ENCODE measurements around the gene EEF1A2. TPM values are rescaled to one million over a fixed set of nuclear protein-coding genes. Genes with fewer than 3 reads are reported as not detected.
"Not testable (repeated sequence)": the region's sequence is repeated elsewhere in the genome, so short reads cannot be mapped to it uniquely, and the experiment has no call there.

EEF1A2 gene
- total RNA-seq, 1 donor from 2014 or later, result 1.6 TPM

DNA sequence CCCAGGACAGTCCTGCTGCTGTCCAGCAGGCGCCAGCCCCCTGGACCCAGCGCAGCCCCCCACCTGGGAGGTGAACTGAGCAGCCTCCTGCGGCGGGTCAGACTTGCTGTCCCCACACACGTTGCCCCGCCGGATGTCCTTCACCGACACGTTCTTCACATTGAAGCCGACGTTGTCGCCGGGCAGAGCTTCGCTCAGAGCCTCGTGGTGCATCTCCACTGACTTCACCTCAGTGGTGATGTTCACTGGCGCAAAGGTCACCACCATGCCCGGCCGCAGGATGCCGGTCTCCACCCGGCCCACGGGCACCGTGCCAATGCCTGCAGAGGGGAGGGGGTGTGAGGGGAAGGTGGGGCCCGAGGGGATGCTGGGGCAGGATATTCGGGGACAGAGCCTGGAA is 8.5 kb downstream of the EEF1A2 start:
- intact Hi-C loops (cut with micrococcal nuclease), result no loop called here

- intact Hi-C loops (cut with micrococcal nuclease), result no loop called here
These were observed 10.3 kb downstream of the EEF1A2 start for GRCh38 chr20:63488315-63489251.

GRCh38 chr20:63487781-63488241 is 11.1 kb downstream of the EEF1A2 start:
- intact Hi-C loops (cut with micrococcal nuclease), result no loop called here

GRCh38 chr20:63487116-63487764 is 11.6 kb downstream of the EEF1A2 start:
- intact Hi-C loops (cut with micrococcal nuclease), result no loop called here

GRCh38 chr20:63486300-63486855 is 12.5 kb downstream of the EEF1A2 start:
- intact Hi-C loops (cut with micrococcal nuclease), result no loop called here

DNA sequence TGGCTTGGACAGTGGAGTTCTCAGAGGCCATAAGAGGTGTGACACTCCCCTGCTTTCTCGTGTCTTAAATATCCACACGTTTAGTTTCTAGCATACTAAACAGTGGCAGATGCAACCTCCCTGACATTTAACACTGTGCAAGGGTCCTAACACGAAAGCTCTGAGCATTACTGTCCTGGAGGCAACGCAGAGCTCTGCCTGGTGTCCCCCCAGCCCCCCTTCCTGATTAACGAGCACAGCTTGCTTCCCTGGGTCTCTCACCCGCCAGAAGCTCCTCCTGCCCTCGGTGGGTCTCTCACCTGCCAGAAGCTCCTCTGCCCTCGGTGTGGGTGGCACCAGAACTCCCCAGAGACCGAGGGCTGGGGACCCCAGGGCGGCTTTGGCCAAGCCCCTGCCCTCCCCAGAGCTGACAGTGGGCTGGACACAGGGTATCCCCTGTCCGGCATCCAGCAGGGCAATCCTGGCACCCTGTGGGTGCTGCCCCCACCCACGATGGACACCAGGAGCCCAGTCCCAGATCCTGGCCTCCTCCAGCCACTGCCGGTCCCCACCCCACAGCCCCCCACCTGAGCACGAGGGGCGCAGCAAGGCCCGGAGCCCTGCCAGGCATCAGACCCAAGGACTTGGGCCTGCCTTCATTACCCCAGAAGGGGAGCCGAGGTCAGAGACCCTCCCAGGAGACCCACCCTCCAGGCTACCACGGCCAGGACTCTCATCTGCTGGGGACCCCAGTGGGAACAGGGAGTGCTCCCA is 14.1 kb downstream of the EEF1A2 start:
- intact Hi-C loops (cut with micrococcal nuclease), result no loop called here

GRCh38 chr20:63484236-63484635 is 14.6 kb downstream of the EEF1A2 start:
- intact Hi-C loops (cut with micrococcal nuclease), result no loop called here

GRCh38 chr20:63483834-63484233 is 15.0 kb downstream of the EEF1A2 start:
- intact Hi-C loops (cut with micrococcal nuclease), result no loop called here

- intact Hi-C loops (cut with micrococcal nuclease), result no loop called here
These were observed 16.8 kb downstream of the EEF1A2 start for GRCh38 chr20:63482021-63482587.

DNA sequence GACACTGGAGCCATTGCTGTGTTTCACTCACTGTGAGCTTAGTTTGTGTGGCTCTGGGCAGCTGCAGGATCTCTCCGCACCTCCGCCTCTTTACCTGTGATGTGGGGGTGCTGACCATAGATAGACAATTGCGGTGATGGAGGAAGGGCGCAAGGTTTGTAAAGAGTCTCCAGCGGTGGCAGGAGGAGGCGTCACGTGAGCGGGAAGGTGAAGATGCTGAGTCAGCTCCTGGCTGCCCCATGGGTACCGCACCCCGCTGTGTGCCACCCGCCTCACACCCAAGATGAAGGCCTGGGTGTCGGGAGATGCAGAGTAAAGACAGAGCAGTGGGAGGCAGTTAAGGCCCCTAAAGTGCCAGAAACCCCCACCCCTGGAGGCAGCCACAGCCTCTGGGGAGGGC is 17.4 kb downstream of the EEF1A2 start:
- intact Hi-C loops (cut with micrococcal nuclease), result no loop called here

DNA sequence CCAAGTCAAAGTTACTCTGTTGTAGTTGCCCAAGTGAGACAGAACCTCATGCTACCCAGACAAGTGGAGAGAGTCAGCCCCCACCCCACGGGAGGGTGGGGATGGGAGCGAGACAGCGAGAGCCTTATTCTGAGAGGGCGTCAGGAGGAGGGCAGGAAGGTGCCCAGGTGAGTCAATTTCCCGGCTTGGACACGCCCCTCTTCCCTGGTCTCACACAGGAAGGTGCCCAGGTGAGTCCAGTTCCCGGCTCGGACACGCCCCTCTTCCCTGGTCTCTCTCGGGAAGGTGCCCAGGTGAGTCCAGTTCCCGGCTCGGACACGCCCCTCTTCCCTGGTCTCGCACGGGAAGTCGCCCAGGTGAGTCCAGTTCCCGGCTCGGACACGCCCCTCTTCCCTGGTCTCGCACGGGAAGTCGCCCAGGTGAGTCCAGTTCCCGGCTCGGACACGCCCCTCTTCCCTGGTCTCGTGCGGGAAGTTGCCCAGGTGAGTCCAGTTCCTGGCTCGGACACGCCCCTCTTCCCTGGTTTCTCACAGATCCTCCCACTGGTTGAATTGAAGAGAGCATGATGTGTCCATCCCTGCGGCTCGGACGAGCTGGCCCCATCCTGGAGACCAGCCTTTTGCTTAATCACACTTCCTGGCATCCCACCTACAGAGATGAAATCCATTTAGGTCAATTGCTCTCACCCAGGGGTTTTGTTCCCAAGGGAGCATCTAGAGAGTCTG is 19.0 kb downstream of the EEF1A2 start:
- intact Hi-C loops (cut with micrococcal nuclease), result not testable (repeated sequence)

- intact Hi-C loops (cut with micrococcal nuclease), result no loop called here
These were observed 20.3 kb downstream of the EEF1A2 start for GRCh38 chr20:63478346-63479302.

- intact Hi-C loops (cut with micrococcal nuclease), result no loop called here
These were observed 20.9 kb downstream of the EEF1A2 start for GRCh38 chr20:63477944-63478343.

DNA sequence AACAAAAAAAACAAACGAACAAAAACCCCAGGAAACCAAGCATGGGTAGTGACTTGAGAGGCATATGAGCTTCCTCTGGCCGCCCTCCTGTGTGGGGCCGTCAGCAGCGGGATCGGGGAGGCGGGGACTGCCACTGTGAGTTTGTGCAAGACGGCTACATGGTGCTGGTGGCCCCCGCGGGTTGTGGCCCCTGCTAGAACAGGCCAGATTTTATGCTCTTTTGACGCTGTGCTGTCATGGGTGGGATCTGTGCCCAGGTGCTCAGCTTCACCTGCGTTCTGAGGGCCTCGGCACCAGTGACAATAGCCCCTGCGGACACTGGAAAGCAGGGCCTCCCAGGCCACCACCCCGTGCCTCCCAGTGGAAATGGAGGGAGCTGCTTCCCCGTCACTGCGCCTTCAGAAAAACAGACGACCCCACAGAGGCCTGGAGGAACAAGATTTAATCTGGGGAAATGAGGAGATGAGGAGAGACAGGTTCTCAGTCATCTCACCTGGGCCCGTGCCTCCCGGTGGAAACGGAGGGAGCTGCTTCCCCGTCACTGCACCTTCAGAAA is 21.7 kb downstream of the EEF1A2 start:
- intact Hi-C loops (cut with micrococcal nuclease), result no loop called here

DNA sequence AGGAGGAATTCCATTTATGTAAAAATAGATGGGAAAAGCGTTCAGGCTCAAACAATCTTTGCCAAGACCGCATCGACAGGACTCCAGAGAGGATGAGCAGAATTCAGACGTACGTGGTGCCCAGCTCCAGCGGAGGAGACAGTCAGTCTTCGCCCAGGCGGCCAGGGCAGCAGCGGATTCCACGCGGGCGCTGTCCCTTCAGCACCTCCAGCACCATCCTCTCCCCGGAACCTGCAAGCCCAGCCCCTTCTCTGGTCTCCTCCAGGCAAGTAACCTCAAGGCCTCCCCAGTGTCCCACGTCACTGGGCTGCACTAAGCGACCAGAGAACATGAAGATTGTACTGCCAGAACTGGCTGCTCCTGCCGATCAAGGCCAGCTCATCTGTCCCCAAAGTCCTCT is 23.7 kb downstream of the EEF1A2 start:
- intact Hi-C loops (cut with micrococcal nuclease), result no loop called here

GRCh38 chr20:63473555-63474449 is 25.1 kb downstream of the EEF1A2 start:
- intact Hi-C loops (cut with micrococcal nuclease), result no loop called here

GRCh38 chr20:63472862-63473390 is 26.0 kb downstream of the EEF1A2 start:
- intact Hi-C loops (cut with micrococcal nuclease), result no loop called here
